ENCODE data around the gene FGF8.
A peak's percentile ranks its signal among the peaks of the same experiment; 100 is the strongest.

FGF8 gene

GRCh38 chr10:101782811-101783735, 7.2 kb upstream of the FGF8 start, which contains the start of gene NPM3:
Gene NPM3 (minus strand): TSS chr10:101783446. CDS start chr10:101783390, 56 bp downstream.
- DNase-seq (ENCODE audit: low read depth in 2 of 2, low spot score in 1 of 2) = peak; percentile 61 to 65

- no peak for DNase-seq (ENCODE audit: low read depth in 2 of 2, low spot score in 1 of 2)
These were observed 6.3 kb upstream of the FGF8 start for GRCh38 chr10:101781984-101782810.

GRCh38 chr10:101781655-101781983, 5.7 kb upstream of the FGF8 start:
- no peak for DNase-seq (ENCODE audit: low read depth in 2 of 2, low spot score in 1 of 2)

GRCh38 chr10:101780818-101781654, 5.1 kb upstream of the FGF8 start:
- DNase-seq (ENCODE audit: low read depth in 2 of 2, low spot score in 1 of 2) = peak in 1 of 2 donors; percentile 48

- DNase-seq (ENCODE audit: low read depth in 2 of 2, low spot score in 1 of 2) = no peak
These were observed 4.4 kb upstream of the FGF8 start for GRCh38 chr10:101780187-101780817.

- peak; percentile 69 to 75 for DNase-seq (ENCODE audit: low read depth in 2 of 2, low spot score in 1 of 2)
These were observed 3.8 kb upstream of the FGF8 start for GRCh38 chr10:101779544-101780186.

- no peak for DNase-seq (ENCODE audit: low read depth in 2 of 2, low spot score in 1 of 2)
These were observed 3.0 kb upstream of the FGF8 start for GRCh38 chr10:101778781-101779543.

- DNase-seq (ENCODE audit: low read depth in 2 of 2, low spot score in 1 of 2) = no peak
These were observed 2.4 kb upstream of the FGF8 start for GRCh38 chr10:101778151-101778780.

GRCh38 chr10:101777619-101778145, 1.8 kb upstream of the FGF8 start:
- no peak for DNase-seq (ENCODE audit: low read depth in 2 of 2, low spot score in 1 of 2)

GRCh38 chr10:101776161-101776817, 375 bp upstream of the FGF8 start:
- DNase-seq (ENCODE audit: low read depth in 2 of 2, low spot score in 1 of 2) = no peak

GRCh38 chr10:101774589-101775272, 1.2 kb downstream of the FGF8 start:
- no peak for DNase-seq (ENCODE audit: low read depth in 2 of 2, low spot score in 1 of 2)

GRCh38 chr10:101773923-101774588, 1.9 kb downstream of the FGF8 start:
- DNase-seq (ENCODE audit: low read depth in 2 of 2, low spot score in 1 of 2) = no peak

- no peak for DNase-seq (ENCODE audit: low read depth in 2 of 2, low spot score in 1 of 2)
These were observed 2.8 kb downstream of the FGF8 start for GRCh38 chr10:101772895-101773761.

GRCh38 chr10:101772017-101772894, 3.7 kb downstream of the FGF8 start:
- no peak for DNase-seq (ENCODE audit: low read depth in 2 of 2, low spot score in 1 of 2)

GRCh38 chr10:101771380-101771779, 4.5 kb downstream of the FGF8 start:
- no peak for DNase-seq (ENCODE audit: low read depth in 2 of 2, low spot score in 1 of 2)
